IPS-11a (cell line): ENCODE measurements around the gene MYH16.
"Not testable (repeated sequence)": the region's sequence is repeated elsewhere in the genome, so short reads cannot be mapped to it uniquely, and the experiment has no call there.

ENCODE experiments used
- H3K4me3 ChIP-seq: one replicate; pipeline ENCODE4 v1.5.1; 2013; ENCODE audit warnings: low read depth, low read length, control low read depth

Gene MYH16

DNA sequence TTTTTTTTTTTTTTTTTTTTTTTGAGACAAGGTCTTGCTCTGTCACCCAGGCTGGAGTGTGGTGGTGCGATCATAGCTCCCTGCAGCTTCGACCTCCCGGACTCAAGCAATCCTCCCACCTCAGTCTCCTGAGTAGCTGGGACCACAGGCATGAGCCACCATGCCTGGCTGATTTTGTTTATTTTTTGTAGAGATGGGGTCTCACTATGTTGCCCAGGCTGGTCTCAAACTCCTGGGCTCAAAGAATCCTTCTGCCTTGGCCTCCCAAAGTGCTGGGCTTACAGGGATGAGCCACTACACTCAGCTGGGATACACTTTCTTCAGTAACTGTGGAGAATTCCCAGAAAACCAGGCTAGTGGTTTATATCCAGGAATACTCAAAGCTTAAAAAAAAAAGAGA, 78.0 kb downstream of the MYH16 start:
- not testable (repeated sequence) for H3K4me3 ChIP-seq

DNA sequence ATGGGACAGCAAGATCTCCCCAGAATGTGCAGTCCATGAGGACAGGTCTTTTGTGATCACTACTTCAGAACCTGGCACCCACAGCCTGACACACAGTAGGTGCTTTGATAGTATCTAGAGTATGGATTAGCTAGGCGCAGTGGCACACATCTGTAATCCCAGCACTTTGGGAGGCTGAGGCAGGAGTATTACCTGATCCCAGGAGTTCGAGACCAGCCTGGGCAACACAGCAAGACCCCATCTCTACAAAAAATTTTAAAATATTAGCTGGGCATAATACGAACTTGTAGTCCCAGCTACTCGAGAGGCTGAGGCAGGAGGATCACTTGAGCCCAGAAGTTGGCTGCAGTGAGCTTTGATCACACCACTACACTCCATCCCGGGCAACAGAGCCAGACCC, 79.6 kb downstream of the MYH16 start:
- no peak overlapping the region for H3K4me3 ChIP-seq

DNA sequence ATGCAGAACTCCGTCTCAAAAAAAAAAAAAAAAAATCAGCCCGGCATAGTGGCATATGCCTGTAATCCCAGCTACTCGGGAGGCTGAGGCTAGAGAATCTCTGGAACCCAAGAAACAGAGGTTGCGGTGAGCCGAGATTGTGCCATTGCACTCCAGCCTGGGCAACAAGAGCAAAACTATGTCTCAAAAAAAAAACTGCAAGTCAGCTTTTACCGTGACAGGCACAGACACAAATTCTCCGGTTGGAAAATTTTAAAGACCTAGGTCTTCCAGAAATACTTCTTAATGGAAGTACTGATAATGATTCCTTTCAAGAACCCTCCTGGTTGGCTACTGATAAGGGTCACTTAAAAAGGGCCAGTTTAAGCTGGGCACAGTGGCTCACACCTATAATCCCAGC, 82.5 kb downstream of the MYH16 start:
- H3K4me3 ChIP-seq: no peak overlapping the region

DNA sequence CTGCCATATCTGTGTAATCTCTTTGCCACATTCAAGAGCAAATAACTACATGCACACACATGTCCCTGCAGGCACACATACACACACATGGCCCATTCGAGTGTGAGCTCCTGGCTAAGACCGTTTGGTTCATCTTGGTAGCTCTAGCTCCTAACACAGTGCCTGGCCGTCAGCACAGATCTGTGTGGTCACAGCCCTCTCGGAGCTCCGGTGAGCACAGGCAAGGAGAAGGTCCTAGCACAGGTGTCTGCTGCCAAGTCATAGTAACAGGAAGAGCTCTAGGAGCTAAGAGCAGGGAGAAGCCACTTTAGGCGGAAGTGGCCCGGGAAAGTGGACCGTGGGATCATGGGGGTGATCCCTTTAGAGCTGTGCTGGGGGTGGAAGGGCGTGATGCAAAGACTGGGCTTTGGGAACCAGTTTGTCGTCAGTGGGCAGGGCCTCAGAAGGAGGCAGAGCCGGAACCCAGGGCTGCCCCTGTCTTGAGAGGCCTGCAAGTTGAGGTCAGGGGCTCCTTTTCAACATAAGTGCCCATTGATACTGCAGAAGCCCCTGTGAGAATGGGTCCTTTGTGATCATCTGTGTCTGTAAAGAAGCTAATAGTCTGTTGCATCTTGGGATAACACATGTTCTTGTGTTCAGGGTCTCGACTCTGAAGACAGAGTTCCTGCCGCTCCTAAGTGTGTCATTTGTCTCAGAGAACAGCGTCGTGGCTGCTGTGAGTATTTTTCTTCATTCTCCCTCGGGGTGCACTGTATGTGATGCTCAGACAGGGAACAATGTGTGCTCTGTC, 85.3 kb downstream of the MYH16 start:
- H3K4me3 ChIP-seq: no peak overlapping the region

DNA sequence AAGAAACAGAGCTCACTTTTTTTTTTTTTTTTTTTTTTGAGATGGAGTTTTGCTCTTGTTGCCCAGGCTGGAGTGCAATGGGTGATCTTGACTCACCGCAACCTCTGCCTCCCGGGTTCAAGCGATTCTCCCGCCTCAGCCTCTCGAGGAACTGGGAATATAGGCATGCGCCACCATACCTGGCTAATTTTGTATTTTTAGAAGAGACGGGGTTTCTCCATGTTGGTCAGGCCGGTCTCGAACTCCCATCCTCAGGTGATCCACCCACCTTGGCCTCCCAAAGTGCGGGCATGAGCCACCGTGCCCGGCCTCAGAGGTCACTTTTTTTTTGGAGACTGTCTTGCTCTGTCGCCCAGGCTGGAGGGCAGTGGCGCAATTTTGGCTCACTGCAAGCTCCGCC, 85.9 kb downstream of the MYH16 start:
- not testable (repeated sequence) for H3K4me3 ChIP-seq

DNA sequence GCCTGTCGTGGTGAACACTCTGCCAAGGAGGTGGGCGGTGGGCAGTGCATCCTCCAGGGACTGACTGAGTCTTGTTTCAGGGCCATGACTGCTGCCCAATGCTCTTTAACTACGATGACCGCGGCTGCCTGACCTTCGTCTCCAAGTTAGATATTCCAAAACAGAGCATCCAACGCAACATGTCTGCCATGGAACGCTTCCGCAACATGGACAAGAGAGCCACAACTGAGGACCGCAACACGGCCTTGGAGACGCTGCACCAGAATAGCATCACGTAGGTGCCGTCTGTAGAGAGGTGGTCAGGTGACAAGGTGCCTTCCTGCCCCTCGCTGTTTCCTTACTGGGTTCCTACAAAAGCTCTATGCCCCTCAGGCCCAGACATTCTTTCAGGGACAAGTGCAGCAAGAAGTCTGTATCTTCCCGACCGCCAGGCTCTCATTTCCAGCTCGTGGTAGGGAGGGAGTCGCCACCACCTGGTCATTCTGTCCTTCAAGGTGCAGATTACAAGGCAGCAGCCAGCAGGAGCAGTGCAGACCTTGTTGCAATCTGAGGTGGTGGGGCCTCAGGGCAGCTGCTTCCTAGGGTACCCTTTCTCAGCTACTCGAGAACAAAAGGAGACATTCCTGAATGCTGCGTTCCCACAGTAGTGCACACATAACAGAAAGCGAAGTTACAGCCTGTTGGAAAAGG, 87.0 kb downstream of the MYH16 start:
- no peak overlapping the region for H3K4me3 ChIP-seq
